Measurements from ENCODE around the gene OSBP2.
A peak's percentile ranks its signal among the peaks of the same experiment; 100 is the strongest.

The OSBP2 gene

GRCh38 chr22:30910358-30910757 is 215.7 kb downstream of the OSBP2 start:
- no peak for DNase-seq

- DNase-seq: no peak
Observed at GRCh38 chr22:30918761-30919160, 224.1 kb downstream of the OSBP2 start.

DNA sequence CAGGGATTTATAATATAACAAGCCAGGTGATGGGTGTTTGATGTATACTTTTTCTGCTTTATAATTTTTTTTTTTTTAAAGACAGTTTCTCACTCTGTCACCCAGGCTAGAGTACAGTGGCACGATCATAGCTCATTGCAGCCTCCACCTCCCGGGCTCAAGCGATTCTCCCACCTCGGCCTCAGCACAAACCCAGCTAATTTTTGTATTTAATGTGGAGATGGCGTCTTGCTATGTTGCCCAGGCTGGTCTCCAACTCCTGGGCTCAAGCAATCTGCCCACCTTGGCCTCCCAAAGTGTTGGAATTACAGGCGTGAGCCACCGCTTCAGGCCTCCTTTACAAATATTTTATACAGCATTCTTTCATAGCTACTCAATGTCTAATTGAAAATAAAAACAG is 225.3 kb downstream of the OSBP2 start:
- DNase-seq: no peak

- peak; percentile 72 to 88 (median 76) for DNase-seq
Observed at GRCh38 chr22:30920407-30920806, 225.7 kb downstream of the OSBP2 start.

DNA sequence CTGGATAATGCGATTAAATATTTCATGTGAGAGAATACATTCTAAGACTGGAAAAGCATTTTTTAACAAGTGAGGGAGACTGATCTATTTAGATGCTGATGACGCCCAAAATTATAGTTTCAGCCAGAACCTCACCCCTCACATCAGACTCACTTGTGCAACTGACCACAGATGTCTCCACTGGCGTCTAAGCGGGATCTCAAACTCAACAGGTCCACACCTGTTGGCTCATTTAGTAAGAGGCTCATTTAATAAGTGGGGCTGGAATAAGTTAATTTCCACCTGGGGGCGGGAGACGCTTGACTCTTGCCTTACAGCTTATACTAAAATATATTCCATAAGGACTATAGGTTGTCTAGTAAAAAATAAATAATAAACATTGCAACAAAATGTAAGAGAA is 226.4 kb downstream of the OSBP2 start:
- no peak for DNase-seq

DNA sequence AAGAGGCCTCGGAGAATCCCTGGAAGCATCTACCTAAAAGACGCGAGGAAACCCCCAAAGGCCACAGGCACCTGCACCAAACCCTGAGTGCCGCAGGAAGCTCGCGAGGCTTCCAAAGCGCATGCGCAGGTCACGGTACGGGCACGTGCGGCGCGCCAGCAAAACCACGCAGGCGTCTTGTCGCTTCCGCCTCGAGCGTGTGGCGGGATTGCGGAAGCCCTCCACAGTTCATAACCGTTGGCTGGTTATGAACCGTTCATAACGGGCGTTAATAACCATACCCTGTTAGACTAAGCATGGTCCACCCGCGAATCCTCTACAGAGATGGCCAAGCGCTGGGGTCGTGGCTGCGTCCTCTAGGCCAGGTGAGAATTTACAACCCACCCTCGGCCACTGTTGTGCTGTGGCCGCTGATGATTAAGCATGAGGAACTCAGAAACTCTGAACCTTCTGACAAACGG is 227.5 kb downstream of the OSBP2 start:
- DNase-seq: peak; percentile 38 to 76 (median 66)

GRCh38 chr22:30923168-30923900 is 228.7 kb downstream of the OSBP2 start:
- DNase-seq: no peak

DNA sequence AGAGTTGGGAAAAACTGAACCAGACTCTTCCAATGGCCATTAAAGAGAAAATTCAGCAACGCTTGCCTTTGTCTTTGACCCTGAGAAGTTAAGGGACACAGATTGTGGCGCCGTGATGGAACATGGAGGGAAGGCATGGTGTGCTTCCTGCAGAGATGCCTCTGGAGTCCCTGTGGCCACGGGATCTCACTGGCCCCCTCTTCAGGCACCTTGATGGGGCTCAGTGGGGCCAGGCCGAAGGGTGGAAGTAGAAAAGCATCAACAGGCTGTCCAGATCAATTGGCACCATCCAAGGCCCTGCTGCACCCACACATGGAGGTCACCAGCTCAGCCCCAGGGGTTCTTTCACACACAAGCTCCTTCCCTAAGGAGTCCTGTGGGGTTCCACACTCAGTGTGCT is 231.0 kb downstream of the OSBP2 start:
- DNase-seq: no peak

DNA sequence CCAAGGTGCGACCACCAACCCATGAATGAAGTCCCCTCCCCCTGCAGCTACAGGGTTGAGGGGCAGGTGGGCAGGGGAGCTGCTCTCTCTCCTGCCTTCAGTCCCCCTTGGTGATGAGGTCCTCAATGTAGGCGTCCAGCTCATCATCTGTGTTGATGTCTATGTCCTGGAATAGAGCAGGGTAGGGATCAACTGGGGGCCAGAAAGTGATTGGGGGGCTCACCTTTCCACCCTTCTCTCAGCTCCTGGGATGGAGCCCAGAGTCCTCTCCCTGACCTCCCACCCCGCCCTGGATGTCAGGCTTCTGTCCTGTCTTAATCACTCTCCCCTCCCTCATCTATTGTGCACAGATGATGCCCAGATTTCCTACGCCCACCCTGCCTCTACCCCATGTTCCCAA is 232.0 kb downstream of the OSBP2 start:
- DNase-seq: no peak

- no peak for DNase-seq
Observed at GRCh38 chr22:30927806-30928205, 233.1 kb downstream of the OSBP2 start.

DNA sequence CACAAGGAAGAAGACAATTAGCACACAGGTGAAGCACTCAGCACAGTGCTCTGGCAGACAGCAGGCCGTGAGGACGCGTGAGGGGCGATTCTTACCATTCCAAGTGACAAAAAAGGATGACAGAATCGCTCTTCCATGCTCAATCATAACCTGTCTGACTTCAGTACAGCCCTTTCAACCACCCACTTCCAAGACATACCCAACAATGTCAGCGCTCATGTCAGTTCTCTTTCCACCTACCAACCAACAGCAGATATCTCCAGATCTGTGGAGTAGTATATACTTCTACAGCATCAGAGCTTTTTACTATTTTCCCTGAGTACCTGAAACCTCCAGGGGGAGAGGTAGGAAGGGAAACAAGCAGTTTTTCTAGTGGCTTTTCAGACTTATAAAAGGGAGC is 233.7 kb downstream of the OSBP2 start:
- no peak for DNase-seq

DNA sequence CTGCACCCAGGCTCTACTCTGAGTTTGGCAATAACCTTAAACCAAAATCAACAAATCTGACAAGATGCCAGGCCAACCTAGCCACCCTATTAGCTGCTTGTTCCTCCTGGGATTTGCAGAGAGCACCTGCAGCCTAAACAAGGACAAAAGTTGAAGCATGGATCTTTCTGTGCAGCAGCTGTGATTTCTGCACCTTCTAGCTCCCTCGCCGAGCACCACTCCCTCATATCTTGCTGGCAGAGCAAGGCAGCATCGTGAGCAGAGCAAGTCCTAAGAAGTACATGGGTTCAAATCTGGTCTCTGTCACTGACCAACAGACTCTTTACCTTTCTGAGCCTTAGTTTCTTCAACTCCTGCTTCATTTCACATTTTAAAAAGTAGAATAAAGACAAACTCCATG is 235.6 kb downstream of the OSBP2 start:
- DNase-seq: no peak

DNA sequence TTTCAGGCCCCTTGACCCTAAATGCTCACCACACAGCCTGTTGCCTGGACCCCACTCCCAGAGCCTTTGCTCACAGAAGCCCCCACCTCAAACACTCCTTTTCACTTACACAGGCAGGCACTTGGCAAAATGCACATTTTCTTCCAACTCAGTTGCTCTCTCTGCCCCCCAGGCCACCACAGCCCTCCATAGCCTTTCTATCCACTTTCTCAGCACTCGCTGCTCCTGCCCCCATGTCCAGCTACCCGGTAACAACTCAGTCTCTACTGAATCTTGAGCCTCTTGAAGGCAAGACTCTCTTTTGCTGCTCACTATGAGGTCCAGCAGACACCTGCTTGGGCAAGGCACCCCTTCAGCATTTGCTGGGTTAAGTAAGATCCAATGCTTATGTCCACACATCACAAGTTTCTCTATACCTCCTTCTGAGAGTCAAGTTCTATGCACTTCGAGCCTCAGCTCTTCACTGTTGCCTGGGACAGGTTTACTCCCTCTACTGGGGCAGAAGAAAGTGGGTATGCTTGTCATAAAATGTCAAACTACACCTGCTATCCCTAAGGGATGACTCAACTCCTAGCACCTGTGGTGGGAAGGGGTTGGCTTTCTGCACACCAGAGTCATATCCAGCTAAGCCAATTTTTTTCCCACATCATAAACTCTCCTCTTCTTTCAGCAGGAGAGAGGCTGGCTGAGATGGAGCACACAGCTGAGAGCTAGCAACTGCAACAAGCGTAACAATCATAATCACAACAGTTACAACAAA is 237.0 kb downstream of the OSBP2 start:
- DNase-seq: no peak

DNA sequence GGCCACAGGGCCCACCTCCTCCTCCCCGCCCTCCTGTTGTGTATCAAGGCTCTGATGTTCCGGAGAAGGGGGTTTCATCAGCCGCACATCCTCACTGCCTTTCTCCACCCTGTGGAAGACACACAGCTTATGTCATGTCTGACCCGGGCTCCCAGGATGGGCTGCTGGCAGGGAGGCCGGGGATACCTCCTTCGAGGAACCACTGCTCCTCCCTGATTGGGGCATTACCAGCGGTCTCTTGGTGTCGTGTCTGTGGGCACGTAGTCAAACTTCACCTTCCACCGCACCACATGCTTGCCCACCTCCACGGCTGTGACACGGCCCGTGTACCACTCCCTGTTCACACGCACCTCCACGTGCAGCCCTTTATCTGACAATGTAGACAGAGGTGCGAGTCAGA is 238.0 kb downstream of the OSBP2 start:
- no peak for DNase-seq

DNA sequence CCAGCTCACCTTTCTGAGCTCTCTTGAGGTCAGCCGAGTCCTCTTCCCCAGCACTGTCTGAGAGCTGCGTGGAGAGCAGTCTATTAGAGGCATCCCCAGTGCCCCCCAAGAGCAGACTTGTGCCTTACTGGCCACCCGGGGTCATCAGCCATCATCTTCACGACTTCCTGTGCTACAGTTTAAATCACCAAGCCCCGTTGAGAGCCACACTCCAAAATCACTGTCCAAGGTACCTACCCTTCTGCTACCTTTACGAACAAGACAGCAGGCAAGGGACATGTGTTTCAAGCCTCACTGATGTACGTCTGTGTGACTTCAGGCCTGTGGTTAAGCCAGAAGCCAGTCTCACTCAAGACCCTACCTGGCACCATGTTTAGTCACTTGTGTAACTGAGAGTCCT is 238.8 kb downstream of the OSBP2 start:
- no peak for DNase-seq

GRCh38 chr22:30934053-30934452 is 239.4 kb downstream of the OSBP2 start:
- no peak for DNase-seq

- DNase-seq: peak in 2 of 4 experiments; percentile 36 to 37
Observed at GRCh38 chr22:30940685-30941362, 246.2 kb downstream of the OSBP2 start.

GRCh38 chr22:30941363-30941740 is 246.7 kb downstream of the OSBP2 start:
- DNase-seq: no peak

- peak in 2 of 4 experiments; percentile 20 to 40 for DNase-seq
Observed at GRCh38 chr22:30943368-30943767, 248.7 kb downstream of the OSBP2 start.

- DNase-seq: no peak
Observed at GRCh38 chr22:30944986-30945385, 250.3 kb downstream of the OSBP2 start.

- DNase-seq: no peak
Observed at GRCh38 chr22:30945653-30946052, 251.0 kb downstream of the OSBP2 start.

DNA sequence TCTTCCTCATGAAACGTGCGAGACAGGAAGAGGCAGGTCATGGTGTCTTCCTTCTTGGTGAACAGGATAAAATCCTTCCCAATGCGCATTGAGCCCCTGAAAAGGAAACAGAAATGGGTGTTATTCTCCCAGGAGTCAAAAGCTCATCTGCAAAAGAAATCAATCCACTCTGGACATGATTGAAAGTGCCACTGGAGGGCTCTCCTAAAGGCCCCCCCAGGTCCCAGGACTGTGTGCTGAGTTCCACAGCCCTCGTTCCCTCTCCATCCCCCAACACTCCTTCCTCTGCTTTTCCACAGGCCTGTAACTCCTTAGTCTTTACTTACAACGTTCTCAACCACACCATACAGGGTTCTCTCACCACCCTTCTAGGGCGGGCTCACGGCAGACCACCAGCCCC is 251.7 kb downstream of the OSBP2 start:
- DNase-seq: no peak

- DNase-seq: no peak
Observed at GRCh38 chr22:30947173-30947815, 252.6 kb downstream of the OSBP2 start.
